OCI-LY7 (cell line): ENCODE measurements around the gene ERGIC3.
A peak's percentile ranks its signal among the peaks of the same experiment; 100 is the strongest.

Source experiments
- CTCF ChIP-seq: fragments of 200-600 bp; sonication (generic); conservative IDR thresholded peaks from 2 replicates; pipeline ENCODE4 v1.5.1; 2014; ENCODE audit warnings: mild to moderate bottlenecking, antibody characterized with exemption, low read length, moderate library complexity, mixed read lengths
- EZH2phosphoT487 ChIP-seq: fragments of 200-600 bp; sonication (generic); IDR thresholded peaks from 2 replicates; pipeline ENCODE4 v1.6.1; 2018; ENCODE audit warnings: low read depth, borderline replicate concordance, mild to moderate bottlenecking, mixed run types, antibody characterized with exemption, low read length, moderate library complexity, mixed read lengths

GRCh38 chr20:35600993-35601973, 59.4 kb downstream of the ERGIC3 start:
- TF ChIP-seq CTCF (peak; percentile 62), EZH2phosphoT487 (no peak)
